OCI-M1 (cell line): Measurements from ENCODE around the gene COL25A1.

ENCODE experiments used
- DNase-seq: peaks from one replicate; lab custom pipeline; 2025; lab: John Stamatoyannopoulos, UW

Gene COL25A1

DNA sequence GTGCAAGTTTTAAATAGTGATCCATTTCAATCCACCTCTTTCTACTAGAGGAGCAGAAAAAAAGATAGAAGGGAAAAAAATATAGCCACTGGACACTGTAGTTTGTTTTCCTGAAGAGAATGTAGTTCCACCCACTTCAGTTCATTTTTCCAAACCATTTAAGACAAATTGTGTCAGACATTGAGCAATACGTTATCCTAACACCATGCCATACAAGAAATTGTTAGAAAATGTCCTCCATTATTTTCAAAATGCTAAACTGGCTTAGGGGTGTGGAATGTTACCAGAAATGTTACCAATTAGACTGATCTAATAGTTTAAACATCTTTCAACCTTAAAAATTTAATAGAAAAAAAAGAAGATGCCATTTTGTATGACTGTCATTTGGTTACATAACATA, 491.0 kb downstream of the COL25A1 start:
- no peak for DNase-seq

DNA sequence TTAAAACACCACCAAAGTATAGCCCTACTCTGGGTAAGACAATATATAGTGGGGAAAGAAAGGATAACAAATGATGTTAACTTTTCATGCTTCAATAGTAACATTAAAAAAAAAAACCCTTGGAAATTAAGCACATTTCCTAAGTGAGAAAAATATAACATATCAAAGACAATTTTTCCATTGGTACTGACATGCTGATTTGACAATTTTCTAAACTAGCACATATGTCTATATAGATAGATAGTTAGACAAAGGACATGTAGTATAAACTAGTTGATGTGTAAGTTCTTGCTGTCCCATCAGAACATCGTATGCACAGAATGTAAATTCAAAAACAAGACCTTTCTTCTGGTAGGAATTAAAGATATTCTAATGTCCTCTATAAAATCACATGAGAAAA, 492.4 kb downstream of the COL25A1 start:
- DNase-seq, result no peak

DNA sequence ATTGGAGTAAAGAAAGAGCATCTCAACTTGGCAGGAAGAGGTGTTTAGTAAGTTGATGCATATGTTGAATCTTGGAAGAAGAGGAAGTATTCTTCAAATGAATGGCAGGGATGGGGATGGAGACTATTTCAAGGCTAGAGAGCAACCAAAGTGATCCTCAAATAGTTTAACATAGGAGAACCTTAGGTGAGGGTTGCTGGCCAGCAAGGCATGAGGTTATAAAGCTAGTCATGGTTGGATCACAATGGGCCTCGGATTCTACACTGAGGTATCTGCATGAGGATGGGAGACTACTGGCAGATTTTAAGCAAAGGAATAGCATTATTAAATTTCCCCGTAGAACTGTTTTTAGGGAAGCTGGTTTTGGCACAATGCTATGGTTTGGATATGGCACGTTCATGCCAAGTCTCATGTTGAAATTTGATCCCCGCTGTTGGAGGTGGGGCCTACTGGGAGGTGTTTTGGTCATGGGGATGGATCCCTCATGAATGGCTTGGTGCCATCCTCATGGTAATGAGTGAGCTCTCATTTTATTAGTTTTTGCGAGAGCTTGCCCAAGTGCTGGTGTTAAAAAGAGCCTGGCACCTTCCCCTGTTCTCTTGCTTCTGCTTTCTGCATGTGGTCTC, 497.7 kb downstream of the COL25A1 start:
- no peak for DNase-seq

DNA sequence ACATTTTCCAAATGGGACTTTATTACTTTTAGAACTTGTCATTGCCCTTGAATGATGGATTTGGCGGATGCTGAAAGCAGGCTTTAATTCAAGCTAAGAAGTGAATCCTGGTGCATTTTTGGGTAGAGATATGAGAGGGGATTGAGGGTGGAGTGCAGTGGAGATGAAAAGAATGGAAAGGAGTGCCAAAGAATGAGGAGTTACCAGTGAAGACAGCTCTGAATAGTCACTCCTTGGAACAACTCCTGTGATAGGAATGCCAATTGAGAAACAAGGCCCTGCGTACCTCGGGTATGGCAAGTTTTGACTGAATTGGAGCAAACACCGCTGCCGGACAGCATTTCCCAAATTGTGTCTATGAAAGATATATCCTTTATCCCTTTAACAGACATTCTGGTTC, 503.2 kb downstream of the COL25A1 start:
- DNase-seq, result no peak

DNA sequence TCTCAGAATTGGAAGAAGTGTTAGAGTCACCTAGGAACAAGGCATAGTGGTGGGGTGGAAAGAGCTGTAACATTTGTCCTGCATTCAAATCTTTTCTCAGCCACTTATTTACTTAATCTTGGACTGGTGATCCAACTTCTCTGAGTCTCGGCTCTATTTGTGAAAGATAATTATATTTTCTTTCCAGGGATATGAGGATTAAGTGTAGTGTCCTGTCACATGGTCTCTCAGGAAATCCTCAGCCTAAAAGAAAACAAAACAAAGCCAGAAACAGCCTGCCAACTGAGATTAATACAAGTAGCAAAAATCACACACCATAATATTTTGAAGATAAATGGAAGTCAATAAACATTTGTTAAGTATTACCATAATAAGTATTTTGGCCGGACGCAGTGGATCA, 506.3 kb downstream of the COL25A1 start:
- DNase-seq, result no peak

DNA sequence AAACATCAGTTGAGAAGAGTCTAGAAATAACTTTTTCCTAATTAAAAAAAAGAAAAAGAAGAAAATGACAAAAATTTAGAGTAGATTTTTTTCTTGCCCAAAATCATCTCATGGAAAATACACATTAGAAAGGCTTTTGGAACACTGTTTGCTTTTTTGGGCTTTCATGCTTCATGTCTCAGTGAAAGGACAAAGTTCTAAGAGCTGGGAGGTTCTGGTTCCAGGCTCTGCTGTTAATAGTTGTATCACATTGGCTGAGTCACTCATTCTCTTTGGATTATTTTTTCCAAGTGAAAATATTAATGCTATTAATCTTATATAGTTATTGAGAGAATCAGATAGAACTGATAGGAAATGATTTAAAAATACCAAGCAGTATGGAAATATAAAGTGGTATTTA, 506.7 kb downstream of the COL25A1 start:
- no peak for DNase-seq

DNA sequence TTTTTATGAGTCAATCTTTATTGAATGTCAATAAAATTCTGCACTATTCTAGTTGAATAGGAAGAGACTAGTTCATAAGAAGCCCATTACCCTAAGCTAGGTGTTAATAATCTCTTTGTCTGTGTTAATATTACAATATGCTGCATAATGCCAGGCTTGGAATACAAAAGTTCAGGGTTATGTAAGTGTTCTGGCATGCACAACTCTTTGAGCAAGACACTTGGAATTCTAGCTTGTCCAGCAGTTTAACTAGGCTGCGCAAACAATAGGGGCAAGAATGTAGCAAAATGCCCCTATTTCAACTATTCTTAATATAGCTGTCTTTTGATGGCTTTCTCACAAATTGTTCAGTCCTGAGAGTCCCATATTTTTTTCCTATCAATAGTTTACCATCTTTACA, 508.3 kb downstream of the COL25A1 start:
- no peak for DNase-seq

DNA sequence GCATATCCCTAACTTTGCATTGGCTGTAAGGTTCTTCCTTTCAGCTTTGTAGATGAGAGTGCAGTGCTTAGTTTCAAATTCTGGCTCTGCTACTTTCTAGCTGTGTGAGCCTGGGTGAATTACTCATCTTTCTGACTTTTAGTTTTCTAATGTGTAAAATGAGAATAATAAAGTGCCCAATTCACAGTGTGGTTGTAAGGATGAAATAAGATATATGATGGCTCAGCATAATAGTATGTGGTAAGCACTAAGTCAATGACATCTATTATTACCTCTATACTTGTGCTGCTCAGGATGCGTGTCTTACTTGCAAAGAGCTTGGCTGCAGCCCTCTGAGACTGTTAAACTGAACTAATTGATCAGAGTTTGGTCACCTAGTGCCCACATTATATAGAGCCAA, 509.0 kb downstream of the COL25A1 start:
- no peak for DNase-seq

DNA sequence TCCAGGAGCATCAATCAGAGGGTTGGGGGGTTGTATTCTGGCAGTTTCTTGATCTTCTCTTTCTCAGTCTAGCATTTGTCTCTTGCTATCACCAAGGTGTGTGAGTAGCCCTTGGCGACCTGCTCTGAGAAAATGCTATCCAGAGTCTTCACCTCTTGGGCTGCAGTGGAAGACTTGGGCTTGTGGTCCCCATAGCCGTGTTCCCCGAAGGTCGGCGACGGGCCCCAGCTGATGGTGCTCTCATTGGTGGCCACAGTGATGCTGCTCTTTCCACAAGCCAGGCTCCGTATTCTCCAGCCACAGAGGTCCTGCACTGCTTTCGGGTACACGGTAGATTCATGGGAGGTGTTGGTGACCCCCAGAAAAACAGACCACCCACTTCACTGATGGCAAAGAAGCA, 513.7 kb downstream of the COL25A1 start:
- no peak for DNase-seq

DNA sequence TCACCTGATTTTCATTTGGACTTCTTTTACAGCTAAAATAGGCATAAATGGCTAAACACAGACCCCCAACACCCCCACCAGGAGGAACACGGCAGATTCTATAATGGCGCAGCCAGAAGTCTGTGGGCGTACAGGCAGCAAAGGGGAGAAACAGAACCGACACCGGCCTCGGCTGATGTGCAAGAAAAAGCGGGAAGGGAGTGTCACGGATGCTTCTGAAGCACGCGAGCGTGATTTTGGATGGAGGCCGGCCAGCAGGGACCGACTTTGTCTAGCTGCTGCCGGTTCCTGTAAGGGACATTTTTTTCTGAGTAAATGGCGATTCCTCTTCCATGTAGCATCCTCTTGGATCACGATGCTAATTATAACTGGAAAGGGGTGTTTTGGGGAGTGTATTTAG, 514.7 kb downstream of the COL25A1 start:
- DNase-seq, result no peak

DNA sequence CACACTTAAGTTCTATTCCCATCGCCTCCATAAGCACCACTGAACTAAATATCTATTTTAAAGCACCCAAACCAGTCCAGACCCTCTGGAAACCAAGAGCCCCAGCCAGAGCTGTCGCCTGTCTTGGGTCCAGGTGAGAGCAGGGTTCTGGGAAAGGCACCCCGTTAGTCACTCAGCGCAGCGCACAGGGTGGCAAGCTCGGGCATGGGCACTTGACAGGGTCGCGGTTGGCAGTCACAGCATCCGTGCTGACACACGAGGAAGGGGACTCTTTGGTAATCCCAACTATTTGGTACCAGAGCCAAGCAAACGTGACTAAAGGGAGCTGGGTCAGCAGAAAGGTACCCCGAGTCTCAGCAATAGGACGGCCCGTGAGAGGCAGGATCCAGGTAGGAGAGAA, 515.4 kb downstream of the COL25A1 start:
- no peak for DNase-seq

DNA sequence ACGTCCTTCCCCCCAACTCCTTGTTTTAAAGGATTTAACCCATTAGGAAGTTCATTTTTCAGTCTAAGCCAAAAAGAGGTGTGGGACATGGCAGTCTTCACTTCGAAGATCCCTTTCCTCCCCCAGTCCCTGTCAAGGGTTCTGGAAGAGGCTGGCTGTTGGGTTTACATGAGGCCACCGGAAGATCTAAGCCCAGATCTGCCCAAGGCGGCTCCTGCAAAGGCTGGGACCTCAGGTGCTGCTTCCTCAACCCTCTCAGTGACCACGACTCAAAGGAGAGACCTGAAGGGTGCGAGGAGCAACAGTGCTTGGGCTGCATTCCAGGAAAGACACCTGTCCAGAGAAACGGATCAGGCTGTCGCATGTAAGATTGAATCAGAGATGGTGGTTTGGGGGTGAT, 516.1 kb downstream of the COL25A1 start:
- DNase-seq, result no peak

DNA sequence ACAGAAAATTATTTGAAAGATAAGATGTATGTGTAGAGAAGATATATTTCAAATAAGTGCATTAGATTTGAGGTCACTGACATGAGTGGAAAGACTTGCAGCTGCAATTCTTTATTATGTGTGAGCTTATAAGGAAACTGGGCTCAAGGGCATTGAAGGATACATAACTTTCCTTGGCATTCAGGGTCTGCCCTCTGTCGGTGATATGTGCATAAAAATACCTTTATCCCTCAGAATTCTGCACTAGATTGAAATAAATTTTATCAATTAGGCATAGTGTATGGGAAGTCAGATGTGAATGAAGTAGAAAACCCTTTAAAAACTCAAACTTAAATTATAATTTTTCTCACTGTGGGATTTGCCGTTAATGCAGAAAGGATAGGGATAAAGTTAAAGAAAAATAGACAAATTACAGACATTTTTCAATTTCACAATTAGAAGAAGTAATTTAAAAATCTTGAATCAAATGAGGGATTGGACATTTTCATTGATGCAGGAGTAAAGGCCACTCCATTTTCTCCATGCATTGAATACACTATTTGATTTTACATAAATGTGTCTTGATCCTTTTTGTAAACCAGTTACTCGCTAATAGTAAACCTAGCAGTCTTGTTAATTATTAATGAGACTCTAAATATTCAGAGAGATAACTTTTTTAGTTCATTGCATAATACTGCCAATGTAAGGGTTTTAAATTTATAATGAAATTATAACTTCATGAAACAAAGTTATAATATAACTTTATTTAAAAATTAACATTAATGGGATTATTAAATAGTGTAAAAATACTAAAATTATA, 518.6 kb downstream of the COL25A1 start:
- DNase-seq, result peak; percentile 42

DNA sequence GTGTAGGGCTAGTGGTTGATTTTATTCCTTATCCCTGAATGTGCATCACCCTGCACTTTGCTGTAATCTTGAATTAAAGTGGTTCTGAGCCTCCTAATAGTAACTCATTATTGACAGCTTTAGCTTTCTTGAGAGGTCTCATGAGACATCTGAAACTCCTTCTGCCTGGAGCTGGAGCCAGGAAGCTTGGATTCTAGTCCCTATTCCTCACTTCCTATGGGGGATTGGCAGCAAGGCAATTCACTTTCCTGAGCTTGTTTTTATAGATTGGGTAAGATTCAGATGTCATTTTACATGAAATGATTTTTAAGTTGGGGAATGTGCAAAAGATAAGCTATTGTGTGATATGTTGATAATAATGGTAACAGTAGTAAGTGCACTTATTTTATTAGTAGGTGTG, 522.5 kb downstream of the COL25A1 start:
- no peak for DNase-seq

DNA sequence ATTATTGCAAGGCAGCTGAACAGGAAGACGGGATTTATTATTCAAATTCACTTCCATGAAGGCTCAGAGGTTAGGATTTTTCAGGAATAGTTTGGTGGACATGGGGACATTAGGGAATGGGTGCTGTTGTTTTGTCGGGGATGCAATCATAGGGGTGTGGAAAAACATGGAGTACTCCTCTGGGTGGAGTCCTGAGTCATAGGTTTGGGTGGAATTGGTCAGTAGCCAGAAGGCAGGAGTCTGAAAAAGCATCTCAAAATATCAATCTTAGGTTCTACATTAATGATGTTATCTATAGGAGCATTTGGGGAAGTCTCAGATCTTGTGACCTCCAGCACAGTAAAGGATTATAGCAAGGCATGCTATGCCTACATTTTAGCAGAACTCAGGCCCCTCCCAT, 525.1 kb downstream of the COL25A1 start:
- no peak for DNase-seq

DNA sequence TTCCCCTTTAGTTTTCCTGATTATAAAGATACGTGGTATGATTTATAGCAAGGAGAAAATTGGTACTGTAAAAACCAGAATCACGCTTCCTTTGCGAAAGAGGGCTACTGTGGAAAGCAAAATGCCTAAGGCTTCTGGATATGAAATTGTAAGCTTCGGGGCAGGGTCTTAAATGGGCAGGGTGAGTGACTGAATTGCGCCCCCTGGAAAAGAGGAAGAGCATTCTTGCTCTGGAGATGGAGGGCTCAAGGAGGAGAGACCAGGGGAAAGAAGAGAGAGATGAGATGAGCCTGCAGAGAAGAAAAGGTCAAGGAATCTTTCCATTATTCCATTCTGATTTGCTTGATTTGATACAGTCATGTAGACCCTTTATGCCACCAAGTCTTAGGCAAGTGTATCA, 526.5 kb downstream of the COL25A1 start:
- no peak for DNase-seq

DNA sequence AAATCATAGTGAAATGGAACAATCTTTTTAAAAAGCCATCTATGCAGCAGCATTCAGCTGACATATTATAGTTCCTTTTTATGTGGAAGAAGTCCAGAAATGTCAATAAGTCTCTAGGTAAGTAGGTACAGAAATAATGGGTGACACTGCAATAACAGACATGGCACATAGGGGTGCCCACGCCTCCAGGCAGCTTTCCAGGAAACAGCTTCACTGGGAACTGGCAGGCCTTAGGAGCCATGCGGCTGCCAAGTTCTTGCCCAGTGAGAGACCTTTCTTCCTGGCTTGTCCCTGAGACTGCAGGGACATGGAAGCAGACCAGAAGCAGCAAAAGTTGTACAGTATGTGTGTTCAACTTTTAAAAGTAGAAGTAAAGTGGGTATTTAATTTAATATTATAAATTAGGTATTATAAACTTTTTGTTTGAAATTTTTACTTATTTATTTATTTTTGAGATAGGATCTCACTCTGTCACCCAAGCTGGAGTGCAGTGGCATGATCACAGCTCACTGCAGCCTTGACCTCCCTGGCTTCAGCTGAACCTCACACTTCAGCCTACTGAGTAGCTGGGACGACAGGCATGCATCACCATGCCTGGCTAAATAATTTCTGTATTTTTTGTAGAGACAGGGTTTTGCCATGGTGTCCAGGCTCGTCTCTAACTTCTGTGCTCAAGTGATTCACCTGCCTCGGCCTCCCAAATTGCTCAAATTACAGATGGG, 527.5 kb downstream of the COL25A1 start:
- no peak for DNase-seq

DNA sequence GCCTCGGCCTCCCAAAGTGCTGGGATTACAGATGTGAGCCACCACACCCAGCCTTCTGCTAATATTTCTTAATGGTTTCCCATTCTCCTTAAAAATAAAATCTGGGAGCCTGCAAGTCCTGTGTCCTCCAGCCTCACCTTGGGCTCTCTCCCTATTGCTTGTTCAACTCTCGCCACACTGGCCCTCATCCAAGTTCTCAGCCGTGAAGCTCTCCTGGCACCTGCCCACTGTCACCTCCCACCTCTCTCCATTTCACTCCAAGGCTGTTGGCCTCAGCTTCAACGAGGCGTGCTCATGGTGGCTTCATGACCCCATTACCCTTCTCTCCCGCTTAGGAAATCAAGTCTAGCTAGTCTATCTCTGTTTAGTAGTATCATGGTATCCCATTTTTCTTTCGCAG, 530.1 kb downstream of the COL25A1 start:
- no peak for DNase-seq

DNA sequence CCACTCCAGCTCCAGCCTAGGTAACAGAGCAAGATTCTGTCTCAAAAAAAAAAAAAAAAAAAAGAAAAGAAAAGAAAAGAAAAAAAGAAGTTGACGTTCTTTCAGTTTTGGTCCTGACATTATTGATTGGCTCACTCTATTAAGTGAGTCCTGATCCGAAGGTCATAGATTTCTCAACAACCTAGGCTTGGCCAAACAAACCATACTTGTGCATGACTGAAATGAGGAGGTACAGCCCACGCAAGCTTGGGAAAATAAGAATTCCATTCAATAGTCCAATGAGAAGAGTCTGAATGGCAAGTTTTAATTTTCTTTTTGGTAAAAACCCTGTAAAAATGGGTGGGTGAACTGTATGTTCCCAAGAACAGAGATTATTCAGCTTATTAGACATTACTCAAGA, 536.4 kb downstream of the COL25A1 start:
- DNase-seq, result no peak

DNA sequence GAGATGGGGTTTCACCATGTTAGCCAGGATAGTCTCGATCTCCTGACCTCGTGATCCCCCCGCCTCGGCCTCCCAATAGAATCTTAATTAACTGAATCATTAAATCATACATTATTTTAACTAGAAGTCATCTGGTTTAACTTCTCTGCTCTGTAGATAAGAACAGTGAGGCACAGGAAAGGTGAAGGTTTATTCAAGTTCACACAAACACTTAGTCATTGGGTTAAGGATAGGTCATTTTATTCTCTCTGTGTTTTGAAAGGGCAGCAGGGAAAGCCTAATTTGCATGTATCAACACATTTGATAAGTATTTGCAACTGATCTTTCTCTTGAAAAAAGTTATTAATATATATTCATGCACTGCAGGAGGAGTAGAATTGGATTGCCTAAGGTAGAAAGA, 538.5 kb downstream of the COL25A1 start:
- DNase-seq, result no peak

DNA sequence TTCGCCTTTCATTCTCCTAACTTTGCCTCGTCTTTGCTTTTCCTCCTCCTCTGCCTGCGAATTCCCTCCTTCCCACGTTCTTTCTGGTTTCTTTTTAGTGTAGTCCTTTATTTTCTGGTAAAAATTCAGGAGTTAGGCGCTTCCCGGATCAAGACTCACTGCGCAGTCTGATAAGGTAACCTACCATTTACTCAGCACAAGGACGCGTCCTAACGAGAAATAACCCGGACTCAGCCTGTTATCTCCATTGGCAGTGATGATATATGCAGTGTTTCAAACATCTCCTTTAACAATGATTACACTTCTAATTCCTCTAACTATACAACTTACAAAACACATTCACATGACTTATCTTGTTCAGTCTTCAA, 539.2 kb downstream of the COL25A1 start:
- peak; percentile 53 for DNase-seq

DNA sequence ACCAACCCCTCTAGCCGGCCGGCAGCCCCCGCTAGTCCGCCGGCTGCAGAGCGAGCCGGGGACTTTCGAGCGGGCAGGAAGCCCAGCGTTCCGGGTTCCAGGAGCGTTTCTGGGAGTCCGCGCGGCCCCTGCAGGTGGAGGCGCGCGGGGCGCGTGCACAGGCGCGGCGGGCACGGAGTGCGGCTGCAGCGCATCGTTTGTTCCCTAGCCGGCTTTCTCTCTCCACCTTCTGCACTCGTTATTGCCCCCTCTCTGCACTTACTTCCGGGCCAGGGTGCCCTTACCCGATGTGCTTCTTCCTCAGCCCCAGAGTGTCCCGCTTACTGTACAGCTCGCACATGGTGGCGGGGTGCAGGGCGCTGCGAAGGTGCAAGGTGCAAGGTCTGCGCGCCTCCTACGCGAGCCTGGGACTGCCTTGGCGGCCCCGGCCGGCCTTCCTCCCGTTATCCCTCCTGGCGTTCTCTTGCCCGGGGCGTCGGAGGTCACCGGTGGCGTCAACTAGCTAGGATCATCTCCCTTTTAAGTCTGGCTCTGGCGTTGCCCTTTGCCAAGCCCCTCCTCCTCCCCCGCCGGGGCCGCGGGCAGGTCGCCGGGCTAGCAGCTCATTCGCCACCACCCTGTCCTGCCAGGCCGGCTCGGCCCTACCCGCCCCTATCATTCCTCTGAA, 539.8 kb downstream of the COL25A1 start, which contains the start of gene ETNPPL:
Gene ETNPPL (minus strand): TSS at position 495 of the 667 bp plus-strand sequence. CDS start 155 bp downstream, at position 340.
- DNase-seq, result no peak
